ENCODE measurements around the gene CPNE7.

DNA sequence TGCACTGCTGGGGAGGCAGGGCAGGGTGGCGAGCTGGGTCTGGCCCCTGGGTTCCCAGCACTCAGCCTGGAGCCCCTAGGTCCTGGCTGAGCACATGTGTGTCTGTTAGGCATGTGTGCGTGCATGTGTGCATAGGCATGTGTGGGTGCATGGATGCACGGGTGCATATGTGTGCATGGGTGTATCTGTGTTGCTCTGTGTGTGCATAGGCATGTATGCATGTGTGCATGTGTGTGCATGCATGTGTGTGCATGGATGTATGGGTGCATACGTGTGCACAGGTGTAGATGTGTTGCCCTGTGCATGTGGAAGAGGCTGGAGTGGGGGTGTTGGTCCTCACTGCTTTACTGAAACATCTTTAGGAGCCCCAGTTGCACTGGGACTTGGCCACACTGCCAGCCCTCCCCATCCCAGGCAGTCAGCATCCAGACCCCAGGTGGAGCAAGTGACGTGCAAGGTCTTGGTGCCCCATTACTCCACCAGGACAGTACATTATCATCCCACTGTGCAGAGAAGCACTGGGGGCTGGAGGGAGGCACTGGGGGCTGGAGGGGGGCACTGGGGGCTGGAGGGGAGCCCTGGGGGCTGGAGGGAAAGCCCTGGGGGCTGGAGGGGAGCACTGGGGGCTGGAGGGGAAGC, 27.5 kb downstream of the CPNE7 start:
- no peak for TF ChIP-seq POLR2A (IDR thresholded peaks at IDR 0.05)
- TF ChIP-seq POLR2AphosphoS5 (IDR thresholded peaks at IDR 0.05), result no peak
